ENCODE data around the gene GPR153. TPM values are rescaled to one million over a fixed set of nuclear protein-coding genes. Genes with fewer than 3 reads are reported as not detected.
A peak's percentile ranks its signal among the peaks of the same experiment; 100 is the strongest.

GPR153 gene
- total RNA-seq, 1 experiment from 2014 or later, result 98.7 TPM

DNA sequence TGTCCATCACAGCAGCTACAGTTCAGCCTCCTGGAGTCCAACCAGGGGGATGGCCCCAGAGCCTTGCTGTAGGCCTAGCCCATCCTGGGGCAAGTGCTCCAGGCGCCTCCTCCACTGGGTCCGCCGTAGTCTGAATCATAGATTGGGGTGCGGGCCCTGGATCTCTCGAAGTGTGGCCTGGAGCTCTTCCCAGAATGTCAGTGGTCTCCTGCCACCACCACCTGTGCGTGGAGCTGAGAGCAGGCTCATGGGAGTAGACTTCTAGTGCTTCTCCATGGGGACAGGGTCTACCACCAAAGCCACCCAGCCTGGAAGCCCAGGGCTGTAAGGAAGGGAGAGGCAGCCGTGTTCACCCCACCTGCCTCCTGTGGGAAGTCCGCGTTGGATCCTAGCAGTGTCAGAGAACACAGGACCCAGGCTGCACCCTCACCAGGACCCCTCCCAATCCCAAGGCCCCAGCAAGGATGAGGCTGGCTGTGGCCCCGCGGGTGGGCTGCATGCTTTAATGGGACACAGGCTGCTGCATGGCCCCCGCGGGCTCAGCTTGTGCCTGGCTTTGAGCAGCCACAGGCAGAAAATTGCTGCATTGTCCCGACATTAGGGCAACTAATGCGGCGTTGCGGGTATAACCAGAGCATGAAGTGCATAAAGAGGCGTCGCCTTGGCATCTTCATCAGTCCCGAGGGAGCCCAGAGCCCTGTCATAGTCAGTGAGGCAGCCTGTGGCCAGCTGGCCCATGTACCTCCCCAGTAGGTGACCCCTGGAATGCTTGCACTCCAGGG, 17.7 kb downstream of the GPR153 start:
- Histone ChIP-seq H3K27ac (ENCODE audit: low read length) (no peak overlapping the region), H3K9me3 (ENCODE audit: low read length) (no peaks in the 10 kb centered on the region), H3K9me2 (replicated peaks; ENCODE audit: low read length) (no peaks in the 10 kb centered on the region), H3K27me3 (ENCODE audit: low read length) (peaks cover 23% of the 10 kb centered on the region), H3K79me2 (ENCODE audit: low read length) (no peaks in the 10 kb centered on the region), H3F3A (ENCODE audit: low read length, unreplicated experiment) (no peaks in the 10 kb centered on the region), H3K9ac (ENCODE audit: low read length) (no peak overlapping the region), H3K36me3 (ENCODE audit: low read depth, low read length) (no peaks in the 10 kb centered on the region), H3K4me3 (ENCODE audit: low read length) (no peak overlapping the region), H2AFZ (ENCODE audit: low read length) (no peak overlapping the region), H3K4me2 (ENCODE audit: low read length) (no peak overlapping the region), H3K4me1 (ENCODE audit: insufficient read depth, low read length) (peaks cover 21% of the 10 kb centered on the region), H4K20me1 (ENCODE audit: low read length) (no peaks in the 10 kb centered on the region)
- TF ChIP-seq EZH2phosphoT487 (IDR thresholded peaks at IDR 0.05; ENCODE audit: borderline replicate concordance, low read length) (no peak), EZH2 (IDR thresholded peaks at IDR 0.05; ENCODE audit: low read length, unreplicated experiment) (no peak)
- TF ChIP-seq, protein P1, sequence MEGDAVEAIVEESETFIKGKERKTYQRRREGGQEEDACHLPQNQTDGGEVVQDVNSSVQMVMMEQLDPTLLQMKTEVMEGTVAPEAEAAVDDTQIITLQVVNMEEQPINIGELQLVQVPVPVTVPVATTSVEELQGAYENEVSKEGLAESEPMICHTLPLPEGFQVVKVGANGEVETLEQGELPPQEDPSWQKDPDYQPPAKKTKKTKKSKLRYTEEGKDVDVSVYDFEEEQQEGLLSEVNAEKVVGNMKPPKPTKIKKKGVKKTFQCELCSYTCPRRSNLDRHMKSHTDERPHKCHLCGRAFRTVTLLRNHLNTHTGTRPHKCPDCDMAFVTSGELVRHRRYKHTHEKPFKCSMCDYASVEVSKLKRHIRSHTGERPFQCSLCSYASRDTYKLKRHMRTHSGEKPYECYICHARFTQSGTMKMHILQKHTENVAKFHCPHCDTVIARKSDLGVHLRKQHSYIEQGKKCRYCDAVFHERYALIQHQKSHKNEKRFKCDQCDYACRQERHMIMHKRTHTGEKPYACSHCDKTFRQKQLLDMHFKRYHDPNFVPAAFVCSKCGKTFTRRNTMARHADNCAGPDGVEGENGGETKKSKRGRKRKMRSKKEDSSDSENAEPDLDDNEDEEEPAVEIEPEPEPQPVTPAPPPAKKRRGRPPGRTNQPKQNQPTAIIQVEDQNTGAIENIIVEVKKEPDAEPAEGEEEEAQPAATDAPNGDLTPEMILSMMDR (conservative IDR thresholded peaks at IDR 0.05; ENCODE audit: low read depth, low read length), result no peak
- DNase-seq (no peak), ATAC-seq (no peak)
- intact Hi-C loops (cut with micrococcal nuclease), result no loop called here
- ChIA-PET CTCF (no interaction called here), POLR2A (ENCODE audit: unreplicated experiment) (interaction anchor here (0.6 kb wide), 1 partner anchor 19 kb away, joined by 3 read pairs; no protein-coding TSS in a partner anchor)
- BruUV-seq (replicated peaks), result no TSS peak

DNA sequence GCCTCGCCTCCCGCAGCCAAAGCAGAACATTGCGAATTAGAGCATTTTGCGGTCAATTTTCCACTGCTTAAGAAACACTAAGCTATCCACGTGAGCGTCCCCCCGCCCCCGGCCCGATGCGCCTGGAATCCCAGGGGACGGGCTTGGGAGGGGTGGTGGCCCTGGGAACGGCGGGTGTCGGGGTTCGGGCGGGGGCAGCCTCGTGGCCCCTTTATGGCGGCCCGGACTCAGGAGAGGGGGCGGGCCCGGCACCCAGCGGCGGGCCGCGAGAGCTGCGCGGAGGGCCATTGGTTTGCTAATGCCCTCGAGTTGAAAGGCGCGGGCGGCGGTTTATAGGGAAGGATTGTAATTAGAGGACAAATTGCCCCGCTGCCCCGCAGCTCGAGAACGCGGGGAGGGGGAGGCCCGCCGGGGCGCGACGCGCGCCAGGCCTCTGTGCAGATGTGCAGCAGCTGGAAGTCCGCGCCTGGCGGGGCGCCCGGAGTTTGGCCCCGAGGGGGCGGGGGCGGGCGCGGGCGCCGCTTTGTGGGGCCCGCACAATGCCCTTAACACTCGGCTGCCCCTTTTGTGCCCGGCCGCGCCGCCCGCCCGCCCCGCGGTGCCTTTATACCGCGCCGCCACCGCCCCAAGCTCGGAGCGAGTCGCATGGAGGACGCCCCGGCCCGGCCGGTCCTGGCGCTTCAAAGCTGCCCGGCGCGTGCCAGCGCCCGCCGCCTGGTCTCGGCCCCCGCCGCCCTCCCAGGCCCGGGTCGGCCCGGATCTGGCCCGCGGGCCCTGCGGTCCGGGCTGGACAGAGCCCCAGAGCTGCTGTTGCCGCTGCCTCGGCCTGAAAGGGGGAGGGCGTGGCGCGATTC, 18.8 kb downstream of the GPR153 start:
- no peak overlapping the region for H2AFZ ChIP-seq (ENCODE audit: low read length)
- DNase-seq (no peak), ATAC-seq (no peak)
- H3K4me1 ChIP-seq (ENCODE audit: insufficient read depth, low read length), result peaks cover 16% of the 10 kb centered on the region
- H3K9me3 ChIP-seq (ENCODE audit: low read length), result no peaks in the 10 kb centered on the region
- CTCF ChIA-PET, result interaction anchor here (0.5 to 1.0 kb wide), 2 partner anchors 37 to 101 kb away, joined by 3 to 4 read pairs; no protein-coding TSS in a partner anchor
- POLR2A ChIA-PET (ENCODE audit: unreplicated experiment), result interaction anchor here (0.6 kb wide), 1 partner anchor 18 kb away, joined by 3 read pairs; no protein-coding TSS in a partner anchor
- H3K9ac ChIP-seq (ENCODE audit: low read length), result no peak overlapping the region
- peaks cover 23% of the 10 kb centered on the region for H3K27me3 ChIP-seq (ENCODE audit: low read length)
- no peaks in the 10 kb centered on the region for H4K20me1 ChIP-seq (ENCODE audit: low read length)
- TF ChIP-seq EZH2phosphoT487 (IDR thresholded peaks at IDR 0.05; ENCODE audit: borderline replicate concordance, low read length) (peak; percentile 30; the same call in 1 of the 2 replicates), EZH2 (IDR thresholded peaks at IDR 0.05; ENCODE audit: low read length, unreplicated experiment) (peak; percentile 93)
- TF ChIP-seq, protein P1 (conservative IDR thresholded peaks at IDR 0.05; ENCODE audit: low read depth, low read length), result no peak
- H3K9me2 ChIP-seq (replicated peaks; ENCODE audit: low read length), result no peaks in the 10 kb centered on the region
- no peak overlapping the region for H3K27ac ChIP-seq (ENCODE audit: low read length)
- H3K4me3 ChIP-seq (ENCODE audit: low read length), result 0 out of 2 replicates have a peak overlapping the region, but pooled peaks have one; percentile 6
- H3K36me3 ChIP-seq (ENCODE audit: low read depth, low read length), result no peaks in the 10 kb centered on the region
- H3F3A ChIP-seq (ENCODE audit: low read length, unreplicated experiment), result no peaks in the 10 kb centered on the region
- peak overlapping the region; percentile 59 for H3K4me2 ChIP-seq (ENCODE audit: low read length)
- BruUV-seq (replicated peaks), result no TSS peak
- intact Hi-C loops (cut with micrococcal nuclease), result no loop called here
- H3K79me2 ChIP-seq (ENCODE audit: low read length), result no peaks in the 10 kb centered on the region
